HCT116 (cell line): Measurements from ENCODE around the gene RUNX2. TPM values are rescaled to one million over a fixed set of nuclear protein-coding genes. Genes with fewer than 3 reads are reported as not detected.

ENCODE experiments used
- ATAC-seq: fragments of 200-7000 bp; cut with Tn5 transposase; 2 replicates; pipeline ENCODE4 v1.9.1; 2020; ENCODE audit warnings: mild to moderate bottlenecking, moderate library complexity
- BruUV-seq: library from RNA; stranded (reverse); fragments of 400-500 nt; replicated peaks from 2 replicates; lab custom pipeline; 2021; lab: Mats Ljungman, UMichigan
- CTCF ChIA-PET: fragments of 300-600 bp; sonication (Branson Sonifier 250); formaldehyde crosslinking; loops from one replicate; lab custom pipeline; 2021; ENCODE audit warnings: antibody characterized with exemption; lab: Charles Lee
- POLR2A ChIA-PET: fragments of 300-600, 350-600 bp; sonication (Branson Sonifier 250); formaldehyde crosslinking; loops from one replicate; lab custom pipeline; 2021; ENCODE audit warnings: antibody characterized with exemption; lab: Charles Lee
- RAD21 ChIA-PET, 2 experiments: fragments of 300-600 bp; sonication (Branson Sonifier 250); formaldehyde crosslinking; loops; one replicate each; lab custom pipeline; 2023; ENCODE audit warnings: low total read pairs in 2 of 2; ENCODE audit not compliant: uncharacterized antibody in 2 of 2, unreplicated experiment in 2 of 2, low non-redundant PET in 1 of 2; lab: Charles Lee
- DNase-seq: peaks from one replicate; pipeline ENCODE4 v3.0.0-alpha.2; 2010; ENCODE audit warnings: low read depth, low spot score
- H2AFZ ChIP-seq: fragments of 200-600 bp; shearing (Covaris generic), sonication (generic); 2 replicates; pipeline ENCODE4 v1.6.1; 2017; ENCODE audit warnings: low read depth, mixed run types, mixed read lengths, antibody characterized with exemption, low read length; ENCODE audit not compliant: poor library complexity, severe bottlenecking
- H3K27ac ChIP-seq: 2 replicates; pipeline ENCODE4 v1.5.1; 2012; ENCODE audit warnings: low read depth, low read length
- H3K27me3 ChIP-seq: fragments of 200-600 bp; sonication (generic); 2 replicates; pipeline ENCODE4 v1.6.1; 2016; ENCODE audit warnings: mixed run types, low read length, mixed read lengths; ENCODE audit not compliant: insufficient read depth
- H3K36me3 ChIP-seq, 2 experiments: fragments of 200-500 bp in 1 of 2; fragments of 200-600 bp in 1 of 2; sonication (Bioruptor generic) in 1 of 2; sonication (generic) in 1 of 2; 2 replicates each; pipeline versions ENCODE4 v1.5.1 to v1.6.1; 2014 to 2016; ENCODE audit warnings: low read length in 2 of 2, inconsistent platforms in 1 of 2, mixed read lengths in 1 of 2, mixed run types in 1 of 2; ENCODE audit not compliant: insufficient read depth in 2 of 2, control insufficient read depth in 1 of 2
- H3K4me1 ChIP-seq, 2 experiments: fragments of 200-600 bp in 1 of 2; sonication (generic) in 1 of 2; 2 replicates each; pipeline versions ENCODE4 v1.5.1 to v1.6.1; 2012 to 2017; ENCODE audit warnings: low read length in 2 of 2, inconsistent platforms in 1 of 2, mild to moderate bottlenecking in 1 of 2, mixed read lengths in 1 of 2, mixed run types in 1 of 2, moderate library complexity in 1 of 2; ENCODE audit not compliant: insufficient read depth in 2 of 2, control insufficient read depth in 1 of 2
- H3K4me2 ChIP-seq: fragments of 200-600 bp; sonication (generic); 2 replicates; pipeline ENCODE4 v1.6.1; 2017; ENCODE audit warnings: mixed run types, low read length, mixed read lengths
- H3K4me3 ChIP-seq, 2 experiments: fragments of 200-600 bp in 1 of 2; sonication (generic) in 1 of 2; replicated peaks in 1 of 2; 2 replicates each; pipeline ENCODE4 v1.5.1; 2011 to 2016; ENCODE audit warnings: low read length in 2 of 2, control low read depth in 1 of 2, low read depth in 1 of 2, mild to moderate bottlenecking in 1 of 2, mixed read lengths in 1 of 2, mixed run types in 1 of 2
- H3K79me2 ChIP-seq: fragments of 200-600 bp; sonication (generic); 2 replicates; pipeline ENCODE4 v1.6.1; 2017; ENCODE audit warnings: mild to moderate bottlenecking, mixed run types, low read length, moderate library complexity, mixed read lengths; ENCODE audit not compliant: insufficient read depth
- H3K9ac ChIP-seq: fragments of 200-600 bp; sonication (generic); 2 replicates; pipeline ENCODE4 v1.6.1; 2016; ENCODE audit warnings: low read length, mixed read lengths
- H3K9me2 ChIP-seq: fragments of 200-600 bp; sonication (generic), shearing (Covaris generic); 2 replicates; pipeline ENCODE4 v1.6.1; 2017; ENCODE audit warnings: mixed run types, mild to moderate bottlenecking, moderate library complexity; ENCODE audit not compliant: insufficient read depth
- H3K9me3 ChIP-seq, 2 experiments: fragments of 200-500 bp in 1 of 2; fragments of 200-600 bp in 1 of 2; sonication (Bioruptor generic) in 1 of 2; sonication (generic) in 1 of 2; 2 replicates each; pipeline ENCODE4 v1.6.1; 2014 to 2017; ENCODE audit warnings: low read length in 2 of 2, mixed read lengths in 2 of 2, inconsistent platforms in 1 of 2, low read depth in 1 of 2, mild to moderate bottlenecking in 1 of 2, mixed run types in 1 of 2, moderate library complexity in 1 of 2; ENCODE audit not compliant: control insufficient read depth in 1 of 2, insufficient read depth in 1 of 2
- H4K20me1 ChIP-seq: fragments of 200-600 bp; sonication (generic), shearing (Covaris generic); 2 replicates; pipeline ENCODE4 v1.6.1; 2017; ENCODE audit warnings: mixed run types, mild to moderate bottlenecking, moderate library complexity; ENCODE audit not compliant: insufficient read depth
- ATF3 ChIP-seq: IDR thresholded peaks from 2 replicates; pipeline ENCODE4 v1.6.1; 2012
- CEBPB ChIP-seq: IDR thresholded peaks from 2 replicates; pipeline ENCODE4 v1.6.1; 2012; ENCODE audit warnings: low read depth
- CTCF ChIP-seq, 3 experiments: fragments of 200-600 bp in 1 of 3; sonication (generic) in 1 of 3; IDR thresholded peaks in 2 of 3; conservative IDR thresholded peaks in 1 of 3; 2 replicates each; pipeline ENCODE4 v1.5.1; 2012 to 2017; ENCODE audit warnings: low read depth in 2 of 3, low read length in 2 of 3, antibody characterized with exemption in 1 of 3, borderline replicate concordance in 1 of 3, control low read depth in 1 of 3, mild to moderate bottlenecking in 1 of 3, mixed read lengths in 1 of 3, mixed run types in 1 of 3, moderate library complexity in 1 of 3; ENCODE audit not compliant: insufficient read depth in 1 of 3
- EZH2 ChIP-seq: fragments of 200-600 bp; sonication (generic); IDR thresholded peaks from 2 replicates; pipeline ENCODE4 v1.6.1; 2017; ENCODE audit warnings: antibody characterized with exemption, mixed run types
- EZH2phosphoT487 ChIP-seq: fragments of 200-600 bp; IDR thresholded peaks from 2 replicates; pipeline ENCODE4 v1.6.1; 2018; ENCODE audit warnings: antibody characterized with exemption, borderline replicate concordance
- FOSL1 ChIP-seq: IDR thresholded peaks from 2 replicates; pipeline ENCODE4 v1.6.1; 2012; ENCODE audit warnings: low read depth
- POLR2A ChIP-seq: IDR thresholded peaks from 2 replicates; pipeline ENCODE4 v1.7.0; 2011; ENCODE audit warnings: borderline replicate concordance; ENCODE audit not compliant: insufficient read depth, insufficient read length; ENCODE audit errors: extremely low read depth
- POLR2AphosphoS5 ChIP-seq: IDR thresholded peaks from 2 replicates; pipeline ENCODE4 v1.6.1; 2011; ENCODE audit warnings: mild to moderate bottlenecking, low read depth, low read length, moderate library complexity
- RAD21 ChIP-seq: IDR thresholded peaks from 2 replicates; pipeline ENCODE4 v1.6.1; 2012; ENCODE audit warnings: low read depth, mild to moderate bottlenecking
- SP1 ChIP-seq: IDR thresholded peaks from 2 replicates; pipeline ENCODE4 v1.6.1; 2012; ENCODE audit warnings: low read depth
- SRF ChIP-seq: IDR thresholded peaks from 2 replicates; pipeline ENCODE4 v1.6.1; 2012; ENCODE audit warnings: low read depth
- TCF7L2 ChIP-seq: IDR thresholded peaks from 2 replicates; pipeline ENCODE4 v1.7.0; 2011; ENCODE audit warnings: borderline replicate concordance, inconsistent platforms; ENCODE audit not compliant: insufficient read depth, insufficient read length; ENCODE audit errors: extremely low read depth
- ZBTB33 ChIP-seq: IDR thresholded peaks from 2 replicates; pipeline ENCODE4 v1.6.1; 2011; ENCODE audit warnings: mild to moderate bottlenecking, low read length, moderate library complexity; ENCODE audit not compliant: insufficient replicate concordance; ENCODE audit errors: extremely low read depth
- ZFX ChIP-seq: fragments of 450-650 bp; IDR thresholded peaks from 2 replicates; pipeline ENCODE4 v1.6.1; 2017
- intact Hi-C: fragments of 100-400 bp; cut with micrococcal nuclease; formaldehyde crosslinking; loops from 2 replicates; pipeline ENCODE4 v1.10.0; 2022
- total RNA-seq: library from RNA; stranded (reverse); gene quantifications from one replicate; pipeline ENCODE4 v1.2.1, GENCODE V29; 2021; ENCODE audit not compliant: unreplicated experiment

Gene RUNX2
- total RNA-seq, 1 experiment from 2014 or later, result 1.1 TPM

- no peaks in the 10 kb centered on the region for H3K27me3 ChIP-seq
- no peak overlapping the region for H2AFZ ChIP-seq
- no peaks in the 10 kb centered on the region for H3K79me2 ChIP-seq
- H3K9me2 ChIP-seq, result no peaks in the 10 kb centered on the region
- no peak overlapping the region for H3K4me2 ChIP-seq
- no peaks in the 10 kb centered on the region for H3K36me3 ChIP-seq
- H3K4me3 ChIP-seq, result no peak overlapping the region
- ChIA-PET CTCF (interaction anchor here (3.6 kb wide), 1 partner anchor 10 kb away, joined by 18 read pairs; no protein-coding TSS in a partner anchor), RAD21 (no interaction called here), POLR2A (no interaction called here)
- no peaks in the 10 kb centered on the region for H4K20me1 ChIP-seq
- no peaks in the 10 kb centered on the region for H3K9me3 ChIP-seq
- no peaks in the 10 kb centered on the region for H3K4me1 ChIP-seq
- no TSS peak for BruUV-seq
- no peak for TF ChIP-seq EZH2phosphoT487
- no peak for TF ChIP-seq FOSL1
- no peak for TF ChIP-seq RAD21
- no peak for TF ChIP-seq SP1
- no peak for TF ChIP-seq CTCF (IDR thresholded peaks at IDR 0.05 in 2 of 3, conservative IDR thresholded peaks at IDR 0.05 in 1 of 3; ENCODE audit: borderline replicate concordance in 1 of 3, insufficient read depth in 1 of 3, low read depth in 2 of 3, low read length in 2 of 3)
- no peak for TF ChIP-seq SRF
- no peak for TF ChIP-seq CEBPB
- TF ChIP-seq EZH2, result no peak
- no peak for TF ChIP-seq ATF3
- no peak for TF ChIP-seq ZBTB33
- TF ChIP-seq POLR2A, result no peak
- no peak for TF ChIP-seq ZFX
- no peak for TF ChIP-seq TCF7L2
- TF ChIP-seq POLR2AphosphoS5, result no peak
- no peak for DNase-seq
- ATAC-seq, result no peak
- H3K9ac ChIP-seq, result no peak overlapping the region
- intact Hi-C loops, result no loop called here
- no peak overlapping the region for H3K27ac ChIP-seq
These were observed 376.1 kb downstream of the RUNX2 start for GRCh38 chr6:45704056-45704800.
